ENCODE results near the gene MPO.

Gene MPO

DNA sequence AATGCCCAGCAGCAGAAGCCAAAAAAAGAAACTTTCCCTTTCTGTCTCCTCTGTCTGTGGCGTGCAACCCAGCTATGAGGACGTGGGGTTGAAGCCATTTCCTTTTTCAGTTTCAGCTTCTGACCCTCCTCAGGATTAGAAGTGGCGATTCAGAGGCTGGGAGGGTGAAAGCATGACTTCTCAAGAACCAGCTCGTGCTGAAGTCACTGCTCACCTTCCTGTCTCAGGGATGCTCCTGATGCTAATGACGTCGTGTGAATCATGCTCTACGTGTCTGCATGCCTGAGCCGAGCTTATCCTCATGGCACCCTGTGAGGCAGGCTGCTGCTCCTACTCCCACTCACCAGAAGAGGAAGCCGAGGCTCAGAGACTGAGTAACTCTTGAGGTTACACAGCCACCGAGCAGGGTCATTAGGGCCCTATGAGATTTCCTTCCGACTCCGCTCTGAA is 48.0 kb downstream of the MPO start:
- Histone ChIP-seq H3K4me1 (ENCODE audit: control insufficient read depth in 1 of 2, insufficient read depth in 2 of 2, low read length in 2 of 2) (peaks cover 9 to 14% of the 10 kb centered on the region in 2 donors), H3K27me3 (ENCODE audit: control insufficient read depth in 1 of 2, insufficient read depth in 2 of 2, low read length in 2 of 2) (peaks cover 2 to 16% of the 10 kb centered on the region in 2 donors), H3K9me3 (ENCODE audit: control insufficient read depth in 1 of 2, low read length in 2 of 2) (no peaks in the 10 kb centered on the region), H3K9ac (ENCODE audit: low read depth in 1 of 2, low read length in 2 of 2) (no peak overlapping the region), H3K27ac (ENCODE audit: low read depth, low read length) (no peak overlapping the region), H3K4me3 (ENCODE audit: low read depth in 1 of 2, low read length in 2 of 2) (no peak overlapping the region), H3K36me3 (ENCODE audit: control insufficient read depth in 1 of 2, insufficient read depth in 2 of 2, low read length in 2 of 2) (no peaks in the 10 kb centered on the region)

DNA sequence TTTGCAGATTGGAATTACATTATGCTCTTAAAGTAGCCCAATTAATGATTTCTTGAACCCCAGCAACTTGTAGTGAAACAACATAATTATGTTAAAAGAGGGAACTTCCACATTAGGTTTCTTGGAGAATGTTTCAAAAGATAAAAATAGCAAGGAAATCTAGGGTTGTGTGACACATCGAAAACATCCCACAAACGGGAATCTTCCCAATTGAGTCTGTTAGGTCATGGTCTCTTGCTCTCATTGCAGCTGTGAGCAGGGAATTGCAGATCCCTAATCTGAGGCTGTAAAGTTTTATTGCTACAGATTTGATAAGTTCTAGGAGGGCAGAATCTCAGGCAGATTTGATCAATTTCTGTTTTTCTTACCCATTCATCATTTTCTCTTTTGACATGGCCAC is 49.1 kb downstream of the MPO start:
- Histone ChIP-seq H3K4me3 (ENCODE audit: low read depth in 1 of 2, low read length in 2 of 2) (no peak overlapping the region), H3K4me1 (ENCODE audit: control insufficient read depth in 1 of 2, insufficient read depth in 2 of 2, low read length in 2 of 2) (peaks cover 9 to 14% of the 10 kb centered on the region in 2 donors), H3K36me3 (ENCODE audit: control insufficient read depth in 1 of 2, insufficient read depth in 2 of 2, low read length in 2 of 2) (no peaks in the 10 kb centered on the region), H3K27me3 (ENCODE audit: control insufficient read depth in 1 of 2, insufficient read depth in 2 of 2, low read length in 2 of 2) (peaks cover 2 to 20% of the 10 kb centered on the region in 2 donors), H3K9ac (ENCODE audit: low read depth in 1 of 2, low read length in 2 of 2) (no peak overlapping the region), H3K9me3 (ENCODE audit: control insufficient read depth in 1 of 2, low read length in 2 of 2) (no peaks in the 10 kb centered on the region), H3K27ac (ENCODE audit: low read depth, low read length) (no peak overlapping the region)

- Histone ChIP-seq H3K27ac (ENCODE audit: low read depth, low read length) (no peak overlapping the region), H3K27me3 (ENCODE audit: control insufficient read depth in 1 of 2, insufficient read depth in 2 of 2, low read length in 2 of 2) (peaks cover 0 to 18% of the 10 kb centered on the region in 2 donors)
Observed at GRCh38 chr17:58229881-58230280, 50.9 kb downstream of the MPO start.

DNA sequence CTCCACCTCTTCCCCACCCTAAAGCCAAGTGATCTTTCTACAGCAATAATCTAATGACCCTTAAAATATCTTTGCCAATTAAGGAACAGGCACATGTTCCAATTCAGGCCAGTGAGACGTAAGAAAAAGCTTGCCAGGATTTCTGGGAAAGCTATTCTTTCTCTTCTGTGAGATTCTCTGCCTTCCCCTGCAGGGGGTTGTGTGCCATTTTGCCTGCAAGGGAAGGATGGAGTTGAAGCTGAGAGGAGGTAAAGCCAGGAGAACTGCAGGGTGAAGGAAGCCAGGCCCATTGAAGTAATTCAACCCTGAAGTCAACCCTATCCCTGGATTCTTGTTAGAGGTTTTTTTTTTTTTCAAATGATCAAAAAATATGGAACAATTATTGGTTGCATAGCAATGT is 51.4 kb downstream of the MPO start:
- no peak overlapping the region for H3K27ac ChIP-seq (ENCODE audit: low read depth, low read length)
- H3K9me3 ChIP-seq (ENCODE audit: control insufficient read depth in 1 of 2, low read length in 2 of 2): no peaks in the 10 kb centered on the region
- H3K4me1 ChIP-seq (ENCODE audit: control insufficient read depth in 1 of 2, insufficient read depth in 2 of 2, low read length in 2 of 2): peaks cover 9 to 14% of the 10 kb centered on the region in 2 donors
- H3K27me3 ChIP-seq (ENCODE audit: control insufficient read depth in 1 of 2, insufficient read depth in 2 of 2, low read length in 2 of 2): peaks cover 0 to 13% of the 10 kb centered on the region in 2 donors
- H3K9ac ChIP-seq (ENCODE audit: low read depth in 1 of 2, low read length in 2 of 2): no peak overlapping the region
- no peaks in the 10 kb centered on the region for H3K36me3 ChIP-seq (ENCODE audit: control insufficient read depth in 1 of 2, insufficient read depth in 2 of 2, low read length in 2 of 2)
- H3K4me3 ChIP-seq (ENCODE audit: low read depth in 1 of 2, low read length in 2 of 2): no peak overlapping the region

More at GRCh38 chr17:58229881-58230280, 50.9 kb downstream of the MPO start:
- Histone ChIP-seq H3K9me3 (ENCODE audit: control insufficient read depth in 1 of 2, low read length in 2 of 2) (no peaks in the 10 kb centered on the region), H3K9ac (ENCODE audit: low read depth in 1 of 2, low read length in 2 of 2) (no peak overlapping the region), H3K4me1 (ENCODE audit: control insufficient read depth in 1 of 2, insufficient read depth in 2 of 2, low read length in 2 of 2) (peaks cover 9 to 14% of the 10 kb centered on the region in 2 donors), H3K36me3 (ENCODE audit: control insufficient read depth in 1 of 2, insufficient read depth in 2 of 2, low read length in 2 of 2) (no peaks in the 10 kb centered on the region), H3K4me3 (ENCODE audit: low read depth in 1 of 2, low read length in 2 of 2) (no peak overlapping the region)

DNA sequence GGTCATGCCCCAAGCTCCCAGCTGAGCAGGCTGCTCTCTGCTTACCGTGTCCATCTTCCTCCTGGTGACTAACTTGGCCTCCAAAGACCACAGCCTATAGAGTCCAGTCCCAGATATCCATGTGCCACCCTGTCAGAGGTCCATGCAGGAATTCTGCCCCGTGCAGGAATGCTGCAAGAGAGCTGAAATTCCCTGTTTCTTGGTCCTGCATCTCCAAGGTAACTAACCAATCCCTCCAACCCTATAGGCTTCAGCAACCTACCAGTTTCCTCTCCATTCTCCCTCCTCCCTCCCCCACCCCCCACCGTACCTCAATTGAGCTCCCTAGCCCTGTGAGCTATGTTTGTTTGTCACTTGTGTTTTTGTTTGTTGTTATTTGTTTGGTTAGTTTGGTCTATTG is 52.1 kb downstream of the MPO start:
- Histone ChIP-seq H3K4me1 (ENCODE audit: control insufficient read depth in 1 of 2, insufficient read depth in 2 of 2, low read length in 2 of 2) (peaks cover 9 to 14% of the 10 kb centered on the region in 2 donors), H3K9me3 (ENCODE audit: control insufficient read depth in 1 of 2, low read length in 2 of 2) (no peaks in the 10 kb centered on the region), H3K36me3 (ENCODE audit: control insufficient read depth in 1 of 2, insufficient read depth in 2 of 2, low read length in 2 of 2) (no peaks in the 10 kb centered on the region), H3K27ac (ENCODE audit: low read depth, low read length) (no peak overlapping the region), H3K9ac (ENCODE audit: low read depth in 1 of 2, low read length in 2 of 2) (no peak overlapping the region), H3K4me3 (ENCODE audit: low read depth in 1 of 2, low read length in 2 of 2) (no peak overlapping the region), H3K27me3 (ENCODE audit: control insufficient read depth in 1 of 2, insufficient read depth in 2 of 2, low read length in 2 of 2) (peaks cover 0 to 11% of the 10 kb centered on the region in 2 donors)

DNA sequence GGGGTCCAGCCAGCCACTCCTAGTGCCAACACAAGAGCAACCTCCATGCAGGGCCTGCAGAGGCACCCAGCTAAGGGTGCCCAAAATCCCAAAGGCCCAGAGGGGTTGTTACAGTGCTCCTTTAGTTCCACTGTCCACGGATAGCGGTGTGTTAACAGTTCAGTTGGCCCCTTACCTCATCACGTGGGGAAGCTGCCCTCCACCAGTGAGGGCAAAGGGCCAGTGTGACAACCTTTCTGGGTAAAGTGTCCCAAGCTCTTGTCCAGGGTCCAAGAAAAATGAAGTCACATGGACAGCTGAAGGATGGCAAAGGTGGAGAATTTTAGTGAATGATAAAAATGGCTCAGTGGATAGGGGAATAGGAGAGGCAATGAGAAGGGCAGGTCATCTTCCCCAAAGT is 53.0 kb downstream of the MPO start:
- H3K4me1 ChIP-seq (ENCODE audit: control insufficient read depth in 1 of 2, insufficient read depth in 2 of 2, low read length in 2 of 2): peaks cover 9 to 14% of the 10 kb centered on the region in 2 donors
- peaks cover 0 to 11% of the 10 kb centered on the region in 2 donors for H3K27me3 ChIP-seq (ENCODE audit: control insufficient read depth in 1 of 2, insufficient read depth in 2 of 2, low read length in 2 of 2)
- H3K27ac ChIP-seq (ENCODE audit: low read depth, low read length): no peak overlapping the region
- H3K36me3 ChIP-seq (ENCODE audit: control insufficient read depth in 1 of 2, insufficient read depth in 2 of 2, low read length in 2 of 2): no peaks in the 10 kb centered on the region
- H3K9ac ChIP-seq (ENCODE audit: low read depth in 1 of 2, low read length in 2 of 2): no peak overlapping the region
- no peak overlapping the region for H3K4me3 ChIP-seq (ENCODE audit: low read depth in 1 of 2, low read length in 2 of 2)
- no peaks in the 10 kb centered on the region for H3K9me3 ChIP-seq (ENCODE audit: control insufficient read depth in 1 of 2, low read length in 2 of 2)

DNA sequence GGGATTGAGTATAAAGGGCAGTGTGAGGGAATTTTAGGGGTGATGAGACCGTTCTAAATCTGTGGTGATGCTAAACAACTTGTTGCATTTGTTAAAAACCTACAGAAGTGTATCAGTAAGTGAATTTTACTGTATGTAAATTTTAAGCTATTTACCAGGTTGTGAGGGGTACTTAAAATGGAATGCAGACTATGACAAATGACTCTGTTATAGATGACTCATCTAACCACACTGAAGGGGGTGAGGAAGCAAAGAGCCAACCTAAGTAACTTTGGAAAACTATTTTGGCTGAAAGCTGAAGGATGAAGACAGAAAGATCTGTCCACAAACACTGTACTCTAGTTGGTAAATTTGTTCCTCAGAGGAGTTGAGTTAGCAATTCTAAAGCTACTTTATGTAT is 56.4 kb downstream of the MPO start:
- H3K9me3 ChIP-seq (ENCODE audit: control insufficient read depth in 1 of 2, low read length in 2 of 2): no peaks in the 10 kb centered on the region
- H3K27me3 ChIP-seq (ENCODE audit: control insufficient read depth in 1 of 2, insufficient read depth in 2 of 2, low read length in 2 of 2): peaks cover 0 to 4% of the 10 kb centered on the region in 2 donors

More for the DNA sequence above, 56.4 kb downstream of the MPO start:
- Histone ChIP-seq H3K27ac (ENCODE audit: low read depth, low read length) (no peak overlapping the region), H3K9ac (ENCODE audit: low read depth in 1 of 2, low read length in 2 of 2) (no peak overlapping the region), H3K36me3 (ENCODE audit: control insufficient read depth in 1 of 2, insufficient read depth in 2 of 2, low read length in 2 of 2) (no peaks in the 10 kb centered on the region), H3K4me3 (ENCODE audit: low read depth in 1 of 2, low read length in 2 of 2) (no peak overlapping the region), H3K4me1 (ENCODE audit: control insufficient read depth in 1 of 2, insufficient read depth in 2 of 2, low read length in 2 of 2) (peaks cover 8% of the 10 kb centered on the region in 2 donors)

Data from duodenal mucosa (tissue), 2 donors.